UCSD-AML1 (cell line): ENCODE results near the gene NAA20.

ENCODE experiments used
- DNase-seq: peaks from one replicate; lab custom pipeline; 2025; ENCODE audit not compliant: unreplicated experiment; lab: John Stamatoyannopoulos, UW

Gene NAA20, protein sequence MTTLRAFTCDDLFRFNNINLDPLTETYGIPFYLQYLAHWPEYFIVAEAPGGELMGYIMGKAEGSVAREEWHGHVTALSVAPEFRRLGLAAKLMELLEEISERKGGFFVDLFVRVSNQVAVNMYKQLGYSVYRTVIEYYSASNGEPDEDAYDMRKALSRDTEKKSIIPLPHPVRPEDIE

DNA sequence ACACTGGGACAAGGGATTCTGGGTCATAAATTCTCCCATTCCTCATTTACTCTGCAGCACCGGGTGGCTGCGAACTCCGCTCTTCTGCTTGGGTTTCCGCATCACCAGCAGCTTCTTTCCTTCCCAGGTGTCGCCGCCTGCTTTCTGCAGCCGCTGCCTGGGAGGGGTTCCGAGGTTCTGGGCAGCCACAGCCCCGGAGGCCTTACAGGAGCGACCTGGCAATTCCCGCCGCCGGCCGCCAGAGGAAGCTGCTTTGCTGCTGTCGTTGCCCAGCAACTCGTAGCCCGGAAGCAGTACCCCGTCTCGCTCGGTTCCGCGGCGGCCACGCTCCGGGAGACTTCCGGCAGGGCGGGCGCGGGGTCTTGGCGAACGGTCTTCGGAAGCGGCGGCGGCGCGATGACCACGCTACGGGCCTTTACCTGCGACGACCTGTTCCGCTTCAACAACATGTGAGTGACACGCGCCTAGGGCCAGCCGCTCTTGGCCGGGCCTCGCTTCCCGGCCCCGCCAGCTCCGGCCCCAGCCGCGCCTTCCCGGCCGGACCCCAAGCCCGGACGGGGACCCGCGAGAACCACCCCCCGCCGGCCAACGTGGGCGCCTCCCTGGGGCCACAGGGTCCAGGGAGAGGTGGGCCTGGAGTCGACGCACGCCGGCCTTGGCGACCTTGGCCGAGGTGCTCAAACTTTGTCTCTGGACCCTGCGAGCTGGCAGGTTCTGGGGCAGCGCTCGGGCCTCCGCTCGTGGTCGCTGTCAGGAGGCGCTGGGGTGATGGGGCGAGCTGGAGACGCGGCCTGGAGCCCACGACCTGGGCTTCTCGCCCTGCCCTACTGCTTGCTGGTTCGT lies at the start of gene NAA20:
Gene NAA20, plus strand, starts transcription at position 362 of the 843 bp plus-strand sequence. Its CDS starts 35 bp downstream, at position 397.
- peak; percentile 89 for DNase-seq

DNA sequence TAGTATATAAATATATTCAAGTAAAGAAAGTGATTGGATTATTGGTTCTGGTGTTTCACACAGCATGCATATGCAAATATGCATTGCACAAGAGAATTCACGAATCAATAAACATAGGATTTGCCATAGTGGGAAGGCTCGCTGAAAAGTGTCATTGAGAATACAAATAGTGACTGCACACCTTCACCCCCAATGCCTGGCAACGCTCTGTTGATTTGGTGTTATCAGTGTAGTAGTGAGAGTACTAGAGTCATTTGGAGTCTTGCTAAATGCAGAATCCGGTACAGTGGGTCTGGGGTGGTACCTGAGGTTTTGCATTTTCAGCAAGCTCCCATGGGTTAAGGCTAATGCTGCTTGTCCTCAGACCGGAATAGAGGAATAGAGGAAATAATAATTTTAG lies 49.7 kb upstream of the NAA20 start:
- no peak for DNase-seq

DNA sequence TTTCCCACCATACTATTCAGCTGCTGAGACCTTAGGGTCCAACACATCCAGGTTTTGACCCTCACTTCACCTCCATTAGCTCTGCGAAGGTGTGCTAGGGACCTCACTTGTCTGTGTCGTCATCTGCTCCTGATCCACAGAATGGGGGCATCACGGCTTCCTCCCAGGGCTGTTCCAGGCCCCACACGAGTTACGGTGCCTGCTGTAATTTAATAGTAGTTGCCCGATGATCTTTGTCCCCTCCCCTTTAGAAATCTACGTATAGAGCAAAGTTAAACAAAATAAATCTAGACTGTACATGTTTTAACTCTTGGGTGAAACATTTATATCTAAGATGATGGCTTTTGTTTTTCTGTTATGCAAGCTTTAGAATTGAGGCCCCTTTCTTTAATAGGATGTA lies 49.1 kb upstream of the NAA20 start:
- no peak for DNase-seq

DNA sequence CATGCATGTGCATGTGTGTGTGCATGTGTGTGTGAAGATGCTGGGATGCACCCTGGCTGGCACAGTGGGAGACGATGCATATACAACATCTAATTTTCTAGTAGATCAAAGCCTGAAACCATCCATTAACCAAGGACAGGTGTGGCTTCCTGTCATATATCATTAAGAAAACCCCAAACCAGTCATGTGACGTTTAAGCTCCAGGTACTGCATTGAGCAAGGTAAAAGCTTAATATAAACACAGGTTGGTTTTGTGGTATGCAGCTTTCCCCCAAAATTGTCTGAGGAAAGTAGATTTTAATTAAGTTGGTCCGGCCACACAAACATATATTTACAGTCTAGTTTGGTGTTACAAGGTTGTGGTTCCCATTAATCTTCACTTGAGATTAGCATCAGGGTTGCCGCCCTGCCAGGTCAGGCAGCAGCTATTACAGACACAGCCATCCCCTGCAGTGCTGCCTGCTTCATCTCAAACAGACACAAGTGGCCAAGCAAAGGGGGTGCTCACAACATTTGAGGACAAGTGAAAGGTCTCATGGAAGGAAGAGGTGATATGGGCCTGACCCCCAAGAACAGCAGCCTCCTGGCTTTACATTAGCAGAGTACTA lies 48.6 kb upstream of the NAA20 start:
- no peak for DNase-seq

DNA sequence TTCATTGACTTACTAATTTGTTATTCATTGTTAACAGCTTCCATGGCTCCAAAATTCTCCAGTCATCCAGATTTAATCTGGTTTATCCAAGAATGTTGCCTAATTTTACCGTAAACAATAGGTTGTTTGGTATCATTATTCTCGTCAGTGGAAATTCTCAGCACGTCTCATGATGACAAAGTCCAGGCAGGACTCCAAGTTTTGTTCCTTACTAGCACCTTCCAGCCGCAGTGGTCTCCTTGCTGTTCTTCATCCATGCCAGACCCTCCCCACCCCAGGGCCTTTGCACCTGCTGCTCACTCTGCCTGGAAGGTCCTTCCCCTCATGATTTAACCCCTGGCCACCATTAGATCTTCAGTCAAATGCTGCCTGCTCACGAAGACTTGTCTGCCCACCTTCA lies 48.1 kb upstream of the NAA20 start:
- no peak for DNase-seq

DNA sequence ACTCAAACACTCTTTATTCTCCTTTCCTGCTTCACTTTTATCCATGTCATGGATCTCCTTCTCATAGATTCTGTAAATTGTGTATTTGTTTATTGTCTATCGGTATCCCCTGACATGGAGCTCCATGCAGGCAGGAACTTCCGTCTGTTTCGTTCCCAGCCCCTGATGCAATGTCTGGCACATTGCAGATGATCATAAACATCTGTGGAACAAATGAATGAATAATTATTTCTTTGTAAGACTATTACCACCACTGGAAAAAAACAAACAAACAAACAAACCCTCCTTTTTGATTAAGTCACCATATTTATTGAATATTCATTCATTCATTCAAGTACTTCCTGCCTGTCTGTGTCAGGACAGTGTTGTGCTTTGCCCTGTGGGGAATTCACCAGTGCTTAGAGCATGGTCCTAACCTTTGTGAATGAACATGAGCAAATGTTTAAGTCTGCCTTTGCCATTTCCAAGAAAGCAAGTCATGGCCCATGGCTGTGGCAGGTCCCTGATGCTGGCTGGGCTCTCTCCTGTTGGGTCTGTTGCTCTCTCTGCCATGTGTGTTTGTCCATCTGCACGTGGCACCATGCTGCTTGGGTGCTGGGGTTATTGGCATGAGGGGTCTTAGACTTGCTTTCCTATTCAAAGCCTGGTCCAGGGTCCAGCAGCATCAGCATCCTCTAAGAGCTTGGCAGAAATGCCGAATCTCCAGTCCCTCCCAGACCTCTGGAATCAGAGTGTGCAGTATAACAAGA lies 47.5 kb upstream of the NAA20 start:
- no peak for DNase-seq

DNA sequence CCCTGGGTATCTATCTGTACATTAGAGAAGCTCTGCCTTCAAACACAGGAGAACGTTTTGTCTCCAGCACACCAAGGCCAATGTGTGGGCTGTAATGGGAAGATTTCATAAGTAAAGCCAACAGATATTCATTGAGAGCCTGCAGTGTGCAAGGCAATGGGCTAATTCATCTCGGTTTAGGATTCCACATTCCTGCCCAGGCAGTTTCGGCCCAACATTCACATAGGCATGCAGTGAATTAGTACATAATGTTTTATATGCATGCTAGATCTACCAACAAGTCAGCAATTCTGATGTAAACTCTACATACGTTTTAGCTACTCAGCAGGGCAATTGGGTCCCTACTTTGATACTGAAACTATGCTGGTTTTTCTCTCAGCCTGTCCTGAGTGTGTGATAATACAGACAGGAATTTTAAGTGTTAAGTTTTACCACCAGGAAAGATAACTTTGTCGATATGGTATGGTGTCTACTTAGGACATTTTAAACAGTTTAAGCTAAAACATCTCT lies 46.9 kb upstream of the NAA20 start:
- no peak for DNase-seq

DNA sequence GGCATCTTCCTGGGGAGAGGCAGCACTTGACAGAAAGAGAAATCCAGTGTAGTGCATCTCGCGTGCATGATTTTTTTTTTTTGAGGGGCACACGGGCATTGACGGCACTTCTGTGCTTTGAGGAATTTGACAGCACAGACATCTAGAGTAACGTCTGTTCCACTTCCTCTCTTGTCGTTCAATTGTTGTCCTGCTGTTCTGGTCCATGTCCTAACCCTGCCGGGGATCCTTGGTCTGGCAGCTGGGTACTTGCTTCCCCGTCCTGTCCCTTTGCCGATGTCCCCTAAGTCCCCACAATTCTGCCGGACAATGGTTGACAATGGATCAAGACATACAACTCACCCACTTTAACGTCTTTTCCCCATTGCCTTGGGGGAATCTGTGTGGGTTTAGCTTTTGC lies 46.0 kb upstream of the NAA20 start:
- no peak for DNase-seq

DNA sequence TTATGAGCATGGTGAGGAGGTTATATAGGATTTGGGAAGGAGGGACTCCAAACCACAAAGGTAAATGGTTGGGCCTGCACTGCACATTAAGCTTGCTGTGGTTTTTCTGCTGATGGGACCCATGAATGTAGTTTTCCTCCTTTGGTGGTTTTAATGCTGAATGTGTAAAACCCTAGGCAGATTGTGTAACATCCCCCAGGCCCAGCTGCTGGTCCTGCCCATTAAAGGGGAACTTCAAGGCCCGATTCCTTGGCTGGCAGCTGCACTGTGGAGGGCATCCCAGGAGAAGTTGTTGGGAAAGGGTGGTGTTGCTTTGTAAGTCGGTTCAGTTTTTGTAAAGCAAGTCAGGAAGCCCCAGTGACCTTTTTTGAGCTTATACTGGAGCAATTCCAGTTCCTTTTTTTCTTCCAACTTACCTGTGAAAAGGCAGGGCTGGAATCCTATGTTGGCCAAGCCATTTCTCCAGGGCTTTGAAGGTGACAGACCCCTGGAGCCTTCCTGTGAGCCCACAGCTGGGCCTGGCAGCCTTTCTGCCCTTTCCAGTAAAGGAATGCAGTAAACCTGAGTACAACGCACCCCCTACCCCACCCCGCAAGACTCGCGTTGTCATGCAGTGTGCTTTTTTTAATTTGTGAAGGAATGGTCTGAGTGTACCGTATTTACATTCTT lies 43.1 kb upstream of the NAA20 start:
- DNase-seq, result peak; percentile 28

DNA sequence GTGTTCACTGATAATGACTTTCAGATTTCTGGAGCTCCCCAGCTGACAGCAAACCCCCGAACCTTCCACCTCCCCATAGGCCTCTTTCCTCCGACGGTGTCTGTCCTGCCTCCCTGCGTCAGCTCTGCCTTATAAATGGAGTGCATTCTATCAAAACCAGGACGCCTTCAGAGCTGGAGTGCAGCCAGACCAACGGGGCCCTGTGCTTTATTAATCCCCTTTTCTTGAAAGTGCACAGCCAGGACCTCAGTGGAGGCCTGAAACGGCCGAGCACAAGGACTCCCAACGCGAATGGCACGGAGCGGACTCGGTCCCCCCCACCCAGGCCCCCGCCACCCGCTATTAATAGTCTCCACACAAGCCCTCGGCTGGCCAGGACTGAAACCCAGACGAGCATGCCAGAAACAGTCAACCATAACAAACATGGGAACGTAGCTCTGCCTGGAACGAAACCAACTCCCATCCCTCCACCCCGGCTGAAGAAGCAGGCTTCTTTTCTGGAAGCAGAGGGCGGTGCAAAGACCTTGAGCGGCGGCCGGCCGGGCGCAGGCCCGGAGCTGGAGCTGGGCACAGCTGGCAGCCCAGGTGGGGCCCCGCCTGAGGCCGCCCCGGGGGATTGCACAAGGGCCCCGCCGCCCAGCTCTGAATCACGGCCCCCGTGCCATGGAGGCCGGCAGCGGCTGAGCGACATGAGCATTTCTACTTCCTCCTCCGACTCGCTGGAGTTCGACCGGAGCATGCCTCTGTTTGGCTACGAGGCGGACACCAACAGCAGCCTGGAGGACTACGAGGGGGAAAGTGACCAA lies 42.3 kb upstream of the NAA20 start:
- no peak for DNase-seq

DNA sequence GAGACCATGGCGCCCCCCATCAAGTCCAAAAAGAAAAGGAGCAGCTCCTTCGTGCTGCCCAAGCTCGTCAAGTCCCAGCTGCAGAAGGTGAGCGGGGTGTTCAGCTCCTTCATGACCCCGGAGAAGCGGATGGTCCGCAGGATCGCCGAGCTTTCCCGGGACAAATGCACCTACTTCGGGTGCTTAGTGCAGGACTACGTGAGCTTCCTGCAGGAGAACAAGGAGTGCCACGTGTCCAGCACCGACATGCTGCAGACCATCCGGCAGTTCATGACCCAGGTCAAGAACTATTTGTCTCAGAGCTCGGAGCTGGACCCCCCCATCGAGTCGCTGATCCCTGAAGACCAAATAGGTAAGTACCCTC lies 41.7 kb upstream of the NAA20 start:
- no peak for DNase-seq

DNA sequence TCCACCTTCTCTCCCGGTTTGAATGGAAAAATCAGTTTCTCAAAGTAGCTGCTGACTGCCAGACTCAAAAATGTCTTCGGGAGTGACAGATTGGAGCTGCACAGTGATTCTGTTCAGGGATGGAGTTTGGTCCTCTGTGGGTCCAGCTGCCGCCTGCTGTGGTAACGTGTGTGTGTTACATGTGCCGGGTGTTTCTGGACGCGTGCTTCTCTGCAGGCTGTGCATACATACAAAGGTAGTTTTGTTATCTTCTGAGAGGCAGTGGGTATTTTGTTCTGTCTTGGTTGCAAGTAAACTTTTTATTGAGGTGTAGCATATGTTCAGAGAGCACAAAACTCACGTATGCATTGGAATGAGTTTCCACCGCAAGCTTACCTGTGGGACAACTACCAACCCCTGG lies 41.3 kb upstream of the NAA20 start:
- no peak for DNase-seq

DNA sequence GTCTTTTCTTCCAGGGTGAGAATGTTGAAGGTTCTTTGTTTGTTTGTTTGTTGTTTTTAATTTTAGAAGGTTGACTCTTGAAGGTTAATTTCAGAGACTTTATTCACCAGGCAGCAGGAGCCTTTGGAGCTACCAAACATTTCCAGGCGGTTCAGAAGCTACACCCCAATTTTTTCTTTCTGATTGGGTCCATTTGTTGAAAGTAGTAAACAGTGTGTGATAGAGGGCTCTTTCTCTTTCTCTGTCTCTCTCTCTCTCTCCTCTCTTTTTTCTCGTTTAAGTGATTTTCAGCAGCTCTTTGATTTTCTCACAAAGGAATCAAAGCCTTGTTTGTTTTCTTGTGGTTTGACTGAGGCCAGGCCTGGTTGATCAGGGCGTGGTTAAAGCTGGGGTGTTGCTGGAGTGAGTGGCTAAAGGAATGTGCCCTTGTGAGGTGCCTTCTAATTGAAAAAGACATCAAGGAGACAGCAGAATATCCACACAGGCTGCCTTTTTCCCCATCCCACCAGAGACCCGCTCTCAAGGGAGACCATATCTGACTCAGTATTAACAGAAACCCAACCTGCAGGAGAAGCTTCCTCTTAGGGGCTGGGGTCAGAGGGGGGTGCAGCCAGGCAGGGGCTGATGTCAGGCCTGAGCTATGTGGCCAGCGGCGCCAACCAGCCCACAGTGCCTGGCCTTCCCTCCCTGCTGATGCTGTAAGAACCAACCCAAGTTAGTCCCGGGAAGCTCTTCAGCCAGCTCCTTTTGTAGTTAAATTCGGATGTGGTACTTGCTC lies 40.4 kb upstream of the NAA20 start:
- DNase-seq, result no peak

DNA sequence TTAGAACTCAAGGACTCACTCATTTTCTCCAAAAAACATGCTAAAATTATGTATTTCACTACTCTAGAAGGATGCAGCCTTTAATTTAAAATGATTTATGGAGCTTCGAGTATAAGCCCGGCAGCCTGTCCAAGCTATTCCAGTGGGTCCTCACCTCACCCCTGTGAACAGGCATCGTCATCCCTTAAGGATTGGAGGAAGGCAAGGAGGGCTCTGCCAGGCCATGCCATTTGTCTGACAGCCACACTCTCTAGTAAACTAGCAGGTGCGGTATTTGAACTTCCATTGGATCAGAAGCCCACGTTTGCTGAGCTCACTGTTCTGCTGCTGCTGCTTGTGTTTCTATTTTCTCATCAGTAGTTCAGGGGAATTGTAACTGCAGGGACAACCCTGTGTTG lies 39.8 kb upstream of the NAA20 start:
- DNase-seq, result no peak

DNA sequence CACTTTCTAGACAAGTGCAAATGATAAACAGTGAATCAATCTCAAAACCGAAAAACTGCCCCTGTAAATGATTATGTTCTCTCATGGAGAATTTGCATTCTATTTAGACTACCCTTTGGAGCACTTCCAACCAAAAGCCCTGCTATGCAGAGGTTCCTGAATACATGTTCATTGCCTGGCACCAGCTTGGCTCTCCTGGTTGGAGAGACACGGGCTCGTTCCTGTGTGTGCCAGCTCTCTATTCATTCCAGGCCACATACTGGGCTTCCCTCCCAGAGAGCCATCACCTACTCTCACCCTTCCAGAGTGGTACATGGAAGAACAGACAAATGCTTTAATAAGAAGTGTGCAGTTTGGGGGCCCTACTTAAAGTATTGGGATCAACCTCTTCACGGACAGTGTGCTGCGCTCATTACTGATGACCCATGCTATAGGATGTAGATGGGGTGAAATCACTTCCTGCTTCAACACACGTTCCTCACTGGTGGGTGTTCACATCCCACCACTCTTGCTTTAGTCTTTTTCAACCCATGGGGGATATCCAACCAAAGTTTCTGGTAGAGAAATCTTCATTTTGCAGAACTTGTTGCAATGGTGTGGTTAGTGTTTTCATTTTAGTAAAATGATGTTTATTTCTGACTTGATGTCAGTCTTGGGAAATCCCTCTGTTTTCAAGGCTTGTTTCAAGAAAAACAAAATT lies 38.5 kb upstream of the NAA20 start:
- no peak for DNase-seq

DNA sequence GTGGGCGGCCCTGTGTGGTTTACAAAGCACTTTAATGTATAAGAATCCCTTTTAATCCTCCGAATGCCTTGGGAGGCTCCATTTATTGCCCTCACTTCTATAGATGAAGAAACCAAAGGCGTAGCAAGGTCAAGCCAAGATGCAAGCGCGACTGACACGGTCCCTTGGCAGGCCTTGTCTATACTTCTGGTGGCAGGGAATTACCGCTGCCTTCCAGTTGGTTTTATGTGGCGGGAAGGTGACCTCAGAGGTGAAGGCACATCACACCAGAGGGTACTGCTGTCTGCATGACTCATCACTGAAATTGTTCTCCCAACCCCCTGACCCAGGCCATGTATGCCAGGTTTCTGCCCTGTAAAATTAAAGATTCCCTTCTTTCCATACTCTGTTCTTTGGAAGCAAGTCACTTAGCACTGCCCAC lies 36.1 kb upstream of the NAA20 start:
- DNase-seq, result no peak

DNA sequence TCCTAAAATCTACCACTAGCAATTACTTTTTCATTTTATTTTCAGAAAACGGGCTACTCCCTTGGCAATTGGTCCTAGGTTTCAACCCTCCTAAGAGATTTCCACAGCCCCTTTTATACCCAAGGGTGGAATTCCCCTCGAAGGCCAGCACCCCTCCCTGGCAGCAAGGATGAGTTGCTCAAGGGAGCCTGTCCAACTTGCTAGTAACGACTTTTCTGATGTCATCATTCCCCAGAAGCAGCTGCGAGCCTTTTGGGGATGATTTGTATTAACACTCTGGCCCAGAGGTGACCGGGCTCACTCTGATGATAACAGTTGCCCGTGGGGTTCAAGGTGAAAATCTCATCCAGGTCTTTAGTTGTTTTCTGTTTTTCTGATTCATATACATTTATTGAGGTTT lies 30.7 kb upstream of the NAA20 start:
- no peak for DNase-seq

DNA sequence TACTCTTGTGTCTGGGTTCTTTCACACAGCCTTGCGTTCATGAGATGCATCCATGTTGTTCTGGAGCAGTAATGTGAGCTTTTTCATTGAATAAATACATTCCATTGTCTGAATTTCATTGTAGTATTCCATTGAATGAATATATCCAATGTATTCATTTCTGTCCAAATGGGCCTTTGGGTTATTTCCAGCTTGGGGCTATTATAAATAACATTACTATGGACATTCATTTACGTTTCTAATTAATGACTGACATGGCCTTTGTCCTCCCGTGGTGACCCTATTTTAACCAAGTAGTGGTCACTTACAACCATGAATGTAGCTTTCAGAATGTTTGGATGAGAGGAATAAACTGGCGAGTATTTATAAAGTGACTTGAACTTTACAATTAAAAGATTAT lies 30.1 kb upstream of the NAA20 start:
- no peak for DNase-seq

DNA sequence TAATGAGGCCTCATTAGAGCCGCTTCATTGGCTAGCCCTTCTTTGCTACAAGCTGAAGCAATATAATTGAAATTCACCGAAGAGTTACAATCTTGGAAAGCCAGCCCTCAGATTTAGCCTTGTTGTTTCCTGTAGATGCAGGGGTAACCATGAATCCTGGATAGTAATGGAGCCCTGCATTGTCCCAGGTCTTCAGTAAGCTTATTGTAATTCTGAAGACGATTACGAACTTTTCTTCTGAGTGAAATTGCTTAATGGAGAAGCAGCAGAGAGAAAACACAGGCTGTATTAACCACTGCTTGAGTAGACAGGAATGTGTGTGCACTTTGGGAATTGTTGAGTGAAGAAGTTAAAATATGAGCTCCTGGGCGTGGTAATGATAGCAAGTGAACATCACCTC lies 26.3 kb upstream of the NAA20 start:
- DNase-seq, result no peak
